Upper lobe of right lung (tissue), 1 donor: Measurements from ENCODE around the gene NDUFS6. TPM values are rescaled to one million over a fixed set of nuclear protein-coding genes. Genes with fewer than 3 reads are reported as not detected.
"Not testable (repeated sequence)": the region's sequence is repeated elsewhere in the genome, so short reads cannot be mapped to it uniquely, and the experiment has no call there.

Source experiments
- ATAC-seq: fragments of 200-7000 bp; cut with Tn5 transposase; one replicate; pipeline ENCODE4 v1.9.1; 2020; ENCODE audit warnings: mild to moderate bottlenecking, moderate library complexity
- DNase-seq: peaks from one replicate; pipeline ENCODE4 v3.0.0-alpha.2; 2020
- H3K27ac ChIP-seq: fragments of 200-600 bp; one replicate; pipeline ENCODE4 v1.8.0; 2022
- H3K27me3 ChIP-seq: fragments of 200-600 bp; one replicate; pipeline ENCODE4 v1.8.0; 2022; ENCODE audit warnings: mild to moderate bottlenecking
- H3K36me3 ChIP-seq: fragments of 200-600 bp; one replicate; pipeline ENCODE4 v1.8.0; 2022
- H3K4me1 ChIP-seq: fragments of 200-600 bp; one replicate; pipeline ENCODE4 v1.8.0; 2022
- H3K4me3 ChIP-seq: fragments of 200-600 bp; one replicate; pipeline ENCODE4 v1.8.0; 2022; ENCODE audit warnings: mild to moderate bottlenecking
- H3K9me3 ChIP-seq: fragments of 200-600 bp; one replicate; pipeline ENCODE4 v1.8.0; 2022
- intact Hi-C: fragments of 100-400 bp; cut with DNase I; formaldehyde crosslinking; loops from one replicate; pipeline ENCODE4 v1.11.0; 2022
- total RNA-seq: library from RNA; stranded (reverse); fragmentation: NEBNext Ultra II Directional; extraction: Animal tissue kit (Norgen Biotek cat#: 25700); gene quantifications from one replicate; pipeline ENCODE4 v1.2.1, GENCODE V29; 2021
- TF ChIP-seq, protein P1 (sequence below): fragments of 200-600 bp; IDR thresholded peaks from one replicate; pipeline ENCODE4 v1.8.0; 2022; ENCODE audit warnings: antibody characterized with exemption
- donor health status: DM: no; HTN: yes; CAD: no; lungs with severe emphysema.

NDUFS6 gene
- total RNA-seq, 1 donor from 2014 or later, result 23.5 TPM

GRCh38 chr5:1815071-1815786, 14.0 kb downstream of the NDUFS6 start:
- intact Hi-C loops, result no loop called here
- H3K27ac ChIP-seq, result no peak overlapping the region
- H3K27me3 ChIP-seq, result no peaks in the 10 kb centered on the region
- ATAC-seq, result no peak
- H3K4me1 ChIP-seq, result no peaks in the 10 kb centered on the region
- TF ChIP-seq, protein P1, sequence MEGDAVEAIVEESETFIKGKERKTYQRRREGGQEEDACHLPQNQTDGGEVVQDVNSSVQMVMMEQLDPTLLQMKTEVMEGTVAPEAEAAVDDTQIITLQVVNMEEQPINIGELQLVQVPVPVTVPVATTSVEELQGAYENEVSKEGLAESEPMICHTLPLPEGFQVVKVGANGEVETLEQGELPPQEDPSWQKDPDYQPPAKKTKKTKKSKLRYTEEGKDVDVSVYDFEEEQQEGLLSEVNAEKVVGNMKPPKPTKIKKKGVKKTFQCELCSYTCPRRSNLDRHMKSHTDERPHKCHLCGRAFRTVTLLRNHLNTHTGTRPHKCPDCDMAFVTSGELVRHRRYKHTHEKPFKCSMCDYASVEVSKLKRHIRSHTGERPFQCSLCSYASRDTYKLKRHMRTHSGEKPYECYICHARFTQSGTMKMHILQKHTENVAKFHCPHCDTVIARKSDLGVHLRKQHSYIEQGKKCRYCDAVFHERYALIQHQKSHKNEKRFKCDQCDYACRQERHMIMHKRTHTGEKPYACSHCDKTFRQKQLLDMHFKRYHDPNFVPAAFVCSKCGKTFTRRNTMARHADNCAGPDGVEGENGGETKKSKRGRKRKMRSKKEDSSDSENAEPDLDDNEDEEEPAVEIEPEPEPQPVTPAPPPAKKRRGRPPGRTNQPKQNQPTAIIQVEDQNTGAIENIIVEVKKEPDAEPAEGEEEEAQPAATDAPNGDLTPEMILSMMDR, result no peak
- H3K9me3 ChIP-seq, result no peaks in the 10 kb centered on the region
- no peak overlapping the region for H3K4me3 ChIP-seq
- peak; percentile 38 for DNase-seq
- H3K36me3 ChIP-seq, result peaks cover 78% of the 10 kb centered on the region

GRCh38 chr5:1815881-1816292, 14.7 kb downstream of the NDUFS6 start:
- Histone ChIP-seq H3K27me3 (no peaks in the 10 kb centered on the region), H3K9me3 (no peaks in the 10 kb centered on the region), H3K4me1 (no peaks in the 10 kb centered on the region), H3K4me3 (no peak overlapping the region), H3K36me3 (peaks cover 80% of the 10 kb centered on the region), H3K27ac (no peak overlapping the region)
- no peak for ATAC-seq
- intact Hi-C loops, result no loop called here
- TF ChIP-seq, protein P1, result no peak
- peak; percentile 44 for DNase-seq

DNA sequence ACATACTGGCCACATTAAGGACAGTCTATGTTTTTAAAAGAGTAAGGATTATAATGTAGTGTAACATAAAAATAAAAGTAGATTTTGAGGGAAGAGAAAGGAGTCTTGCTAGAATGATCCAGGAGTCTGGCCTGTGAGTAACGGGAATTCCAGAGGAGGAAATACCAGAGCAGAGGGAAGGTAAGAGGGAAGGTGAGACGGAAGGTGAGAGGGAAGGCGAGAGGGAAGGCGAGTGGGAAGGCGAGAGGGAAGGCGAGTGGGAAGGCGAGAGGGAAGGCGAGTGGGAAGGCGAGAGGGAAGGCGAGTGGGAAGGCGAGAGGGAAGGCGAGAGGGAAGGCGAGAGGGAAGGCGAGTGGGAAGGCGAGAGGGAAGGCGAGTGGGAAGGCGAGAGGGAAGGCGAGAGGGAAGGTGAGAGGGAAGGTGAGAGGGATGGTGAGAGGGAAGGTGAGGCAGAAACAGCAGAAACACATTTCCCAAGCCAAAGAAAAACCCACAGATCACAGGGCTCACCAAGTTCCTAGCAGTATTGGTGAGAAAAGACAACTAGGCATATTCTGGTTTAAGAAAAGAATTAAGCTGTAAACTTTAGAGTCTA, 15.4 kb downstream of the NDUFS6 start:
- peak; percentile 6 for DNase-seq
- peaks cover 76% of the 10 kb centered on the region for H3K36me3 ChIP-seq
- H3K4me1 ChIP-seq, H3K27ac ChIP-seq, H3K27me3 ChIP-seq, ATAC-seq, H3K4me3 ChIP-seq, H3K9me3 ChIP-seq, intact Hi-C loops: not testable (repeated sequence)

- TF ChIP-seq, protein P1, result no peak
- no peaks in the 10 kb centered on the region for H3K4me1 ChIP-seq
- ATAC-seq (no peak), DNase-seq (no peak)
- no peaks in the 10 kb centered on the region for H3K9me3 ChIP-seq
- intact Hi-C loops, result no loop called here
- no peak overlapping the region for H3K4me3 ChIP-seq
- no peak overlapping the region for H3K27ac ChIP-seq
- no peaks in the 10 kb centered on the region for H3K27me3 ChIP-seq
- peaks cover 68% of the 10 kb centered on the region for H3K36me3 ChIP-seq
Observed at GRCh38 chr5:1817261-1818043, 16.2 kb downstream of the NDUFS6 start.

DNA sequence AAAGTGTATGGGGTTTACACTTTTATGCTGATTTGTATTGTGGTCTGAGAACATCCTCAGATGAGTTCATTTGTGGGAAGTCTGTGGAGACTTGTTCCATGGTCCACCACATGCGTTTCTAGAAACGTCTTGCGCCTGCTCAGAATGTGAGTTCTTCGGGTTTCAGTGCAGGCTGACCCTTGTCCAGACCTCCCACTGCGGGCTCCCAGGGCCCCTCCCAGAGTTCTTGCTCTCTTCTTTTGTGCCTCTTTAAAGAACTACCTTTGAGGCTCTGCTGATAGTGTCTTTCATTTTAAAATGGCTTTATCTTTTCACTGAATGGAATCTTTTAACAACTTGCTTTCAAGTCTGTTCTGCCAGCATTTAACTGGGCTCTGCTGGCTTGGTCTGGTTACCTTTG, 17.6 kb downstream of the NDUFS6 start:
- TF ChIP-seq, protein P1, result no peak
- Histone ChIP-seq H3K36me3 (peaks cover 61% of the 10 kb centered on the region), H3K27ac (no peak overlapping the region), H3K4me1 (no peaks in the 10 kb centered on the region), H3K27me3 (no peaks in the 10 kb centered on the region), H3K4me3 (no peak overlapping the region), H3K9me3 (no peaks in the 10 kb centered on the region)
- DNase-seq (no peak), ATAC-seq (no peak)
- intact Hi-C loops, result no loop called here

- peaks cover 55% of the 10 kb centered on the region for H3K36me3 ChIP-seq
- DNase-seq (no peak), ATAC-seq (no peak)
- H3K9me3 ChIP-seq, result no peaks in the 10 kb centered on the region
- H3K27me3 ChIP-seq, result no peaks in the 10 kb centered on the region
- H3K4me3 ChIP-seq, result no peak overlapping the region
- TF ChIP-seq, protein P1, result no peak
- intact Hi-C loops, result no loop called here
- H3K4me1 ChIP-seq, result no peaks in the 10 kb centered on the region
- H3K27ac ChIP-seq, result no peak overlapping the region
Observed at GRCh38 chr5:1819458-1819857, 18.3 kb downstream of the NDUFS6 start.
